HG03520 (cell line): ENCODE results near the gene HIKESHI.

Experiments
- ATAC-seq: cut with Tn5 transposase; IDR thresholded peaks from one replicate; pipeline ENCODE4 v1.9.1; 2021; ENCODE audit warnings: mild to moderate bottlenecking, moderate library complexity; ENCODE audit not compliant: unreplicated experiment

The HIKESHI gene

GRCh38 chr11:86374069-86374468 lies 72.0 kb downstream of the HIKESHI start:
- no peak for ATAC-seq

- no peak for ATAC-seq
Observed at GRCh38 chr11:86374586-86374985, 72.5 kb downstream of the HIKESHI start, which contains the start of gene CCDC81. Gene CCDC81 (plus strand): TSS chr11:86374887. CDS start chr11:86375164, 277 bp downstream.

- no peak for ATAC-seq
Observed at GRCh38 chr11:86377972-86378371, 75.9 kb downstream of the HIKESHI start.

GRCh38 chr11:86380295-86381059 lies 78.4 kb downstream of the HIKESHI start:
- ATAC-seq: no peak

GRCh38 chr11:86383041-86383955 lies 81.3 kb downstream of the HIKESHI start:
- ATAC-seq: no peak

GRCh38 chr11:86386283-86386682 lies 84.2 kb downstream of the HIKESHI start:
- ATAC-seq: no peak

GRCh38 chr11:86386746-86387145 lies 84.7 kb downstream of the HIKESHI start:
- ATAC-seq: no peak

- ATAC-seq: no peak
Observed at GRCh38 chr11:86388198-86388597, 86.2 kb downstream of the HIKESHI start.

GRCh38 chr11:86390487-86390886 lies 88.4 kb downstream of the HIKESHI start:
- no peak for ATAC-seq

- ATAC-seq: no peak
Observed at GRCh38 chr11:86395061-86395551, 93.1 kb downstream of the HIKESHI start.
